HUES64 (cell line): ENCODE measurements around the gene SCN7A. TPM values are rescaled to one million over a fixed set of nuclear protein-coding genes. Genes with fewer than 3 reads are reported as not detected.
A peak's percentile ranks its signal among the peaks of the same experiment; 100 is the strongest.

Source experiments
- H3K27ac ChIP-seq: 2 replicates; pipeline ENCODE4 v1.7.0; 2013; ENCODE audit warnings: low read depth, low read length, inconsistent platforms
- H3K27me3 ChIP-seq: 2 replicates; pipeline ENCODE4 v1.6.1; 2013; ENCODE audit warnings: mild to moderate bottlenecking, low read length; ENCODE audit not compliant: insufficient read depth
- H3K36me3 ChIP-seq: 2 replicates; pipeline ENCODE4 v1.6.1; 2013; ENCODE audit warnings: mild to moderate bottlenecking, low read length; ENCODE audit not compliant: insufficient read depth
- H3K4me1 ChIP-seq: 2 replicates; pipeline ENCODE4 v1.6.1; 2013; ENCODE audit warnings: mild to moderate bottlenecking, low read length, moderate library complexity; ENCODE audit not compliant: insufficient read depth
- H3K4me3 ChIP-seq: 2 replicates; pipeline ENCODE4 v1.5.1; 2013; ENCODE audit warnings: mild to moderate bottlenecking, low read length, moderate library complexity
- H3K9ac ChIP-seq: 2 replicates; pipeline ENCODE4 v1.6.1; 2013; ENCODE audit warnings: mild to moderate bottlenecking, low read depth, low read length
- H3K9me3 ChIP-seq: 2 replicates; pipeline ENCODE4 v1.6.1; 2013; ENCODE audit warnings: low read depth, low read length; ENCODE audit not compliant: insufficient read depth
- WGBS: fragments of 150-250, 120-280 bp; methylation state at CpG from one replicate; pipeline ENCODE4 v1.1.7; 2013; ENCODE audit warnings: missing lambda C conversion rate; 5-methylcytosine and 5-hydroxymethylcytosine counted together
- polyA plus RNA-seq, 2 experiments: library from polyadenylated mRNA; stranded (reverse); fragments of 50-300 nt; gene quantifications; one replicate each; pipeline ENCODE4 v1.2.3, GENCODE V29; 2013

SCN7A gene
- polyA plus RNA-seq (2013, experiment 1 of 2) = 0.10 TPM
- 0.19 TPM for polyA plus RNA-seq (2013, experiment 2 of 2)

DNA sequence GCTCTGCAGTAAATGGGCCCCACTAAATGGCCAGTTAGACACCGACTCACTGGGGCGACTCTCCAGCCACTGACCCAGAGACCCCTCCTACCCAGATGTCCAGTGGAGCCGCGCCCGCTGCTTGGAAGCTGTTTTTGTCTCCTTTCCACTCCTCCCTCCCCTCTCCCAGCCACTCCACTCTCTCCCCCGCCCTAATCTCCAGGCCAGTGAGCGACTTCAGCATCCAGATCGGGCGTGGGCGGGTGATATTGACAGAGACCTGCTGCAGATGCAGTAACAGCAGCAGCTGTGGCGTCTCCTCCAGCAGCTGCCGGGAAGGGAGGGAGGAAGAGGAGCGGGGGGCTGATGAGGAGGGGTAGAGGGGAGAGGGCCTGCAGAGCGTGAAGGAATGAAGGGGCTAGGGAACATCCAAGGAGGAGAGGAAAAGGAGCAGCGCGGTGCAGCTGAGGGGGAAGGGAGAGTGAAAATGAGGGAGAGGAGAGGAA is at the start of gene SCN7A:
TSS of gene SCN7A (minus strand) at position 110 of the 485 bp plus-strand sequence. CDS start 16,553 bp downstream, outside the sequence.
- no peaks in the 10 kb centered on the region for H3K36me3 ChIP-seq
- peaks cover 10% of the 10 kb centered on the region; the same call in 1 of the 2 replicates for H3K27me3 ChIP-seq
- H3K9me3 ChIP-seq = no peaks in the 10 kb centered on the region
- no peak within 1 kb of the TSS for H3K27ac ChIP-seq
- 4% methylated on average over 16 of the region's 16 CpGs for WGBS
- peaks cover 5% of the 10 kb centered on the region; the same call in 1 of the 2 replicates for H3K4me1 ChIP-seq
- H3K9ac ChIP-seq = peak within 1 kb of the TSS; percentile 59
- peak within 1 kb of the TSS; percentile 62 for H3K4me3 ChIP-seq

DNA sequence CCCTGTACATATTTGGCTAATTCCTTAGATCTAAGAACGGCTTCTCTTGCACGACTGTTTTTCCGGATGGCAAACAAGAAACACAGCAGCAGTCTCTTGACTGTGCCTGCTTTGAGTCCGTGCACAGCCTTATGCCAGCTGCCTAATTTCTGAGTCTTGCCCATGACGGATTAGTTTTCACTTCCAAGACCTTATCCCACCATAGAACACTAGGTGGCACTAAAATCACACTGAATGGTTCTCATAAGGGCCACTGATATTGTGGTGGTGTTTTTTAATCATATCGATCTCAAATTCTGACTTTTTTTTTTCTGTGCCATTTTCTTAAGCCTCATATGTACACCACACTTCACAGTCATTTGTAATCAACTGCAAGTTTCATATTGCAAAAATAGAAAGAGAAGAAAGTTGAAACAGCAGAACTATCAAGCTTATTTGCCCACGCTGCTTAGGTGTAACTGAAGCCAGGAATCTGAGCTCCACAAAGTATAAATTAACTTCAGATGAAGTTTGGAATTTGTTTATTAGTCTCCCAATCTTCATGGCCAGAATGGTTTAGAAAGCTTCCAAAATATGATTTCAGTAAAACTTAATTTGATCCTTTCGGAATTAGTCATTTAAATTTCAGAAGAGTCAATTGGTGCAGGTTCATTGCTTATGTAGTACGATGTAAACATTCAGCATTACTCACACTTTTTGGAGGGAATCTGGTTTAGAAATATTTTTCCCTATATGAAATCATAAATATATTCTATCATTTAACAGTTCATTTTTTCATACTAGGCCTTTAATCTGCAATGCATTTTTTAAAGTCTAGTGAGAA is 45.5 kb upstream of the SCN7A start:
- Histone ChIP-seq H3K4me1 (no peaks in the 10 kb centered on the region), H3K9ac (no peak overlapping the region), H3K27ac (no peak overlapping the region), H3K27me3 (no peaks in the 10 kb centered on the region), H3K9me3 (no peaks in the 10 kb centered on the region), H3K36me3 (no peaks in the 10 kb centered on the region), H3K4me3 (no peak overlapping the region)
- 33% methylated on average over 7 of the region's 9 CpGs for WGBS

DNA sequence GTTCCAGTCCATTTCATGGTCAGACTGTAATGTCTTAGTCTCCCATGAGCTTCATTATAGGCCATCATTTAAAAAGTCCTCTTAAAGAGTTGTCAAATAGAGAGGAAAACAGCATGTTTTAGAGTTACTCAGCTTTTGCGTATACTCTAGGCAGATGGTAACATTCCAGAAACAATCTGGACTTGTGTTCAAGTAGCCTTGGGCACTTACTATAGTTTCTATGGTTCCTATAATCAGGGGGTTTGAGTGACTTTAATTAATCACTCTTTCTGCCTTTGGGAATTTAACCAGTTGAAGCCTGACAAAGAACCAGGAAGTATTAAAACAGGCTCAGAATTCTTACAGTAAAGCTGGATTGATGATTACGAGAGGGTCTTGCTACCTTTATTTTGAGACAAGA is 42.1 kb upstream of the SCN7A start:
- no peak overlapping the region for H3K27ac ChIP-seq
- no peaks in the 10 kb centered on the region for H3K36me3 ChIP-seq
- WGBS = 97% methylated on average over 2 of the region's 2 CpGs
- H3K4me1 ChIP-seq = no peaks in the 10 kb centered on the region
- H3K9me3 ChIP-seq = no peaks in the 10 kb centered on the region
- H3K27me3 ChIP-seq = no peaks in the 10 kb centered on the region
- no peak overlapping the region for H3K4me3 ChIP-seq
- no peak overlapping the region for H3K9ac ChIP-seq

DNA sequence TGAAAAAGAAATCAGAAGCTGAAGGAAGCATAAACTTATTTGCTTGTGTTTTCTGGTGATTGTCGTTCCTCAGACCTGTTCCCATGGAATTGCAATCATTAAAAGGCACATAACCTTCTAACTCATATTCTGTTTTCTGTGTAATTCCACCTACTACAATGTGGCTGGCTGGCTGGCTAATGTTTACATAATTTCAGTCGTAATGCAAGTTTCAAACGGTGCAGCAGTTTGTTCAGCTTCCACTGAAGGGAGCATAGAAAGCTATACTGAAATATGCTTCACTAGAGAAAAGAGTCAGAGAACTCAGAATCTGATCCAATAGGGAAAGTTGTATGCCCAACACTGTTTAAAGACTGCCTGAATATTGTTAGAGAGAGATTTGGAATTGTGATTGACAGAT is 27.1 kb upstream of the SCN7A start:
- peaks cover 8% of the 10 kb centered on the region; the same call in 1 of the 2 replicates for H3K4me1 ChIP-seq
- 89% methylated on average over 3 of the region's 3 CpGs for WGBS

DNA sequence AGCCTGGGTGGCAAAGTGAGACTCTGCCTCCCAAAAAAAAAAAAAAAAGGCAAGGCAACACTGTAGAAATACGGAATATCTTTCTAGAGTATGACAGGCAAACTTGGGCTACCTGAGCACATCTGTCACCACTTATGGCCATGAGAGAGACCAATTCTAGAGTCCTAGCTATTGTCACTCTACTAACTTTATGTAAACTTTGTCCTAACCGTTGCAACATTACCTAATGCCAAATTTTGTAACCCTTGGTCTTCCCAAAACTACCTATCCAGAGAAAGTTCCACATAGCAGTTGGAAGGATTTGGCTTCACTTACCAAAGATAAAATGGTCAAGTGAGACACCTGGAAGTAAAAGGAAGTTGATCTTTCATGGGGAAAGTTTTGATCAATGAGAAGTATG is 26.6 kb upstream of the SCN7A start:
- H3K9ac ChIP-seq = no peak overlapping the region
- 97% methylated on average over 2 of the region's 2 CpGs for WGBS
- no peak overlapping the region for H3K27ac ChIP-seq
- no peak overlapping the region for H3K4me3 ChIP-seq
- no peaks in the 10 kb centered on the region for H3K27me3 ChIP-seq
- no peaks in the 10 kb centered on the region for H3K36me3 ChIP-seq
- H3K9me3 ChIP-seq = no peaks in the 10 kb centered on the region
- H3K4me1 ChIP-seq = peaks cover 8% of the 10 kb centered on the region; the same call in 1 of the 2 replicates

More for the DNA sequence above, 27.1 kb upstream of the SCN7A start:
- Histone ChIP-seq H3K27me3 (no peaks in the 10 kb centered on the region), H3K36me3 (no peaks in the 10 kb centered on the region), H3K4me3 (no peak overlapping the region), H3K9ac (no peak overlapping the region), H3K27ac (no peak overlapping the region), H3K9me3 (no peaks in the 10 kb centered on the region)

DNA sequence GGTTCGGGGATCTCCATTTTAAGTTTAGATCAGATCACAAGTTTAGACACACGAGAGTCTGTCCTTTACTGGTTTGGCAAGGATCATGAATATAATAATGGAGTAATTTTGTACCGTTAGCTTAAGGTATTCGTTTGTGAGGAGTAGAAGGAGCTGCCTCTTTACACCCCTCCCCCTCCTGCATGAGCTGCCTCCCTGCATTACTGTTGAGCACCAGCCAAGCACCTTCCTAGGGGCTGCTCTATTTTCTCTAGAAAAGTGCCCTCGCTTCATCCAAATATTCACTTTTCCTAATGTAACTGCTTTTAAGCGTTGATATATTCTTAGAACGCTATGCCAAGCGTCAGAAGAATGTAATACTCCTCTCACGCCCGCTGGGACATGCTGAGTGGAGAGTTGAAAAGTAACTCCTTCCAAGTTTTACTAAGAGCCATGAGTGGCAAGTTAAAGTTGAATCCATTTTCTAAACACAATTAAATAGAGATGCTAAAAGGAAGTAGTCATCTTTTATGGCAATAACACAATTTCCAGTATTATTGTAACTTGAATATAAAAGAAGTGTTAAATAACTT is 25.4 kb upstream of the SCN7A start:
- no peaks in the 10 kb centered on the region for H3K27me3 ChIP-seq
- peaks cover 8% of the 10 kb centered on the region; the same call in 1 of the 2 replicates for H3K4me1 ChIP-seq
- H3K9ac ChIP-seq = no peak overlapping the region
- no peak overlapping the region for H3K27ac ChIP-seq
- no peak overlapping the region for H3K4me3 ChIP-seq
- no peaks in the 10 kb centered on the region for H3K36me3 ChIP-seq
- no peaks in the 10 kb centered on the region for H3K9me3 ChIP-seq
- WGBS = 76% methylated on average over 10 of the region's 10 CpGs

DNA sequence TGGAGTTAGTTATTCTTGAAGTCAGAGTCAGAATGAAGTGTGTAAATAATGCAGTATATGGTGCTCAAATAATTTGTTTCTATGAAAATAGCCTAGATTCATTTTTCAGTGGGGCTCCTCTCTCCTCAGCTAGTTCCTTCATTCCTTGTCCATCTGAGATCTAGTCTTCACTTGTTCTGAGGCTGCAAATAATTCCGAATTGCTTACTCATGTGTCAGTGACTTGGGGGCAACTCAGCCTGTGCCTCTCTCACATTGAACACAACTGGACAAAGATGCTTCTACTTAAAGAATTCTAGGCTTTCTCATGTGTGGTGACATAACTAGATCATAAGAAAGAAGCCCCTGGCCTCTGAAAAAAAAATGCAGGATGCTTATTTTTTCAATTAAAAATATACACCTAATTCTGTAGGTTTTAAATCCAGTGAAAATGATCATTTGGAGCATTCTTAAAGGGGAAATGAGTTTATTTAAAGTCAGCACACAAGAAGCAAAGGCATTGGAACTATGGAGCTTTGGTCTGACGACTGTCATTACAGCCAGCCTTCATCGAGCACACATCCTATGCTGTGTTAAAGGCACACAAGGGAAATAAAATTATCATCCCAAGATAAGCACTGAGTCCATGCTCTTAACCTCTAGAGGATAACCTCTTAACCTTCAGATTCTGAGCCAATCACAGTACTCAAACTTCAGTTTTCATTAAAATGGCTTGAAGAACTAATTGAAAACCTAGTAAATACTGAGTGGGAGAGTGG is 24.8 kb upstream of the SCN7A start:
- H3K27ac ChIP-seq = no peak overlapping the region
- H3K36me3 ChIP-seq = no peaks in the 10 kb centered on the region
- WGBS = 82% methylated on average over 3 of the region's 3 CpGs
- peaks cover 8% of the 10 kb centered on the region; the same call in 1 of the 2 replicates for H3K4me1 ChIP-seq
- no peaks in the 10 kb centered on the region for H3K9me3 ChIP-seq
- no peaks in the 10 kb centered on the region for H3K27me3 ChIP-seq
- H3K4me3 ChIP-seq = no peak overlapping the region
- H3K9ac ChIP-seq = no peak overlapping the region

DNA sequence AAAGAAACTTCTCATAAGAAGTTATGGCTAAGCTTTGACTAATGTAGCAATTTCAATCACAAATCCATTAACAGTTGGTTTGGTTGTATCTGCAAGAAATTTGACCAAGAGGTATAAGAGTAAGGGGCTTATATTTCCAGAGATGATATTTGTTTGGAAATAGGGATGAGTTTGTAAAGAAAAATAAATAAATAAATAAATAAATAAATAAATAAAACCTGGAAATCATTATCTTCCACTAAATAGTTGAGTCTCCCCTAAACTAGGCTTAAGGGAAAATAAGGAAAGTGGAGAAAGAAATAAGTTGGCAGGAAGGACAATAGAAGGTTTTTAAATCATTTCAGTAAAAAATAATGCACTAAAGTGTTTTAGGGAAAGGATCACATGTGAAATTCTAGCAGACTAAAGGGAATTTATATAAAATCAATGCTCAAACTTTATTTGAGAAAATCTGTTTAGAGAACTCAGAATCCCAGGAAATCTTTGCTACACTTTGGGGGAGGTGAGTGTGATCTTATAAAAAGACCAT is 23.5 kb upstream of the SCN7A start:
- Histone ChIP-seq H3K36me3 (no peaks in the 10 kb centered on the region), H3K4me3 (no peak overlapping the region), H3K4me1 (peaks cover 8% of the 10 kb centered on the region; the same call in 1 of the 2 replicates), H3K27ac (no peak overlapping the region), H3K9ac (no peak overlapping the region), H3K27me3 (no peaks in the 10 kb centered on the region), H3K9me3 (no peaks in the 10 kb centered on the region)

DNA sequence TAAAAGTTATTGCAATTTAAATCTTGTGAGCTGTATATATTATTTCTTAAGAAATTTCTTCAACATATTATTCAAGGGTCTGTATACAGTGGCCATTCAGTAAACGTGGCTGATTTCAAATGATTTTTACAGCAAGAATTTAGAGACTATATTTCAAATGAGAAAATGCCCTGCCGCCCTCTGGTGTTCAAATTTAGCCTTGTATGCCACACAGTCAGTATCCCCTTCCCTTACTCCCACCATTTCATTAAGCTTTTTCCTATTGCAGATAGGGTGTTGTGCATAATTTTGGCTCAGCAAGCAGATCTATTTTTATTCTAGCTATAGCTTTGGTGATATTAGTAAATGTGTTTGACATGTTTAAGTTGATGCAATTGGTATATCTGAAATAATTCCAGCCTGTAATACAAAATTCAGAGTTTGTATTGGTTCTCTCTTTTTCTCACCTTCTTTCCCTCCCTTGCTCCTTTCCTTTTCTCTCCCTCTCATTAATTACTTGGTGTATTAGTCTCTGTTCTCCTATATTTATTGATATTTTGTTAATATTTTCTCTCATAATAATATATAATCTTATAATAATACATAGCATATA is 22.8 kb upstream of the SCN7A start:
- Histone ChIP-seq H3K4me1 (peaks cover 8% of the 10 kb centered on the region; the same call in 1 of the 2 replicates), H3K4me3 (no peak overlapping the region), H3K27ac (no peak overlapping the region), H3K9me3 (no peaks in the 10 kb centered on the region), H3K27me3 (no peaks in the 10 kb centered on the region), H3K9ac (no peak overlapping the region), H3K36me3 (no peaks in the 10 kb centered on the region)
- WGBS = 16% methylated on average over 2 of the region's 2 CpGs

DNA sequence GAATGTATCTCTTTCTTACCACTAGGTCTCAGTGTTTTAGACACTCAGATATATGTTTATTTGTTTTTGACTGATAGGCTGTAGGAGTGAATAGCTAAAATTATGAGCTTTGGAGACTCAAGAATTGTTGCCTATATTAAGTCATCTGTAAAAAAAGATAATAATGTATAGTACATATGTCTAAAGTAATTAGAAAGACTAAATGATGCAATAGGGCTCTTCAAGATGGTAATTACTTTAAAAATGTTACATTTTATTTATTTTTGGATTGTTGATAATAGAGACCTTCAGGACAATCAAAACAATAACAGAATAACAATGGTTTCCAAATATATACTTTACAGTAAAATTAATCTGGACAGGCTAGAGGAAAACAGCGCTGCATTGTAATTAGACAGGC is 19.9 kb upstream of the SCN7A start:
- peaks cover under 1% of the 10 kb centered on the region; the same call in 1 of the 2 replicates for H3K4me1 ChIP-seq
- H3K27me3 ChIP-seq = no peaks in the 10 kb centered on the region
- H3K27ac ChIP-seq = no peak overlapping the region
- H3K9ac ChIP-seq = no peak overlapping the region
- no peak overlapping the region for H3K4me3 ChIP-seq
- no peaks in the 10 kb centered on the region for H3K9me3 ChIP-seq
- H3K36me3 ChIP-seq = no peaks in the 10 kb centered on the region
- 100% methylated on average over 1 of the region's 1 CpG for WGBS
